EH (cell line): ENCODE measurements around the gene ST3GAL4.
A peak's percentile ranks its signal among the peaks of the same experiment; 100 is the strongest.

Source experiments
- DNase-seq: peaks from one replicate; pipeline ENCODE4 v3.0.0-alpha.2; 2015; ENCODE audit warnings: low read depth

ST3GAL4 gene

DNA sequence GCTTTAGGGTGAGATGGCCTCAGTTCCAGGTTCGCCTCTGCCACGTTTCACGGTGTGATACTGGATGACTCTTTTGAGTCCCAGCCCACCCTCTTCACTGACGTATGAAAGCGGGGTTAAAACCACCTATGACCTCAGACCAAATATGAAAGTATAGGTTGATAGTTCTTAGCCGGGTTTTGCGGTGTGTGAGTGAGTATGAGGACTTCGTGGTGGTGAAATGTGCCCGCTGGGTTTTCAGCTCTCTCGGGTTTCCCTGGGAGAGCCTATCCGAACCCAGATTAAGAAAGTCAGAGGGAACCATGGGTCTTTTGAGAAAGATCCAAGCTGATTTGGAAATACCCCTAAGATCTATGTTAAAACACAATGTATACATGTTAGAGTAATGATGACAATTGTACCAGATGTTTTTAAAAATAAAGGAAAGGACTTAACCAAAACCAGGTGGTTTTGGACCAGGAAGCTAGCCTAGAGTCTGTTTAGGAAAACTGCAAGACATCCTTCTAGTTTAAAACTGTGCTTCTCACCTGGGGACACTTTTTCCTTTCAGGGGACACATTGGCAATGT is 25.8 kb upstream of the ST3GAL4 start:
- no peak for DNase-seq

- DNase-seq: no peak
Observed at GRCh38 chr11:126331286-126331685, 24.2 kb upstream of the ST3GAL4 start.

DNA sequence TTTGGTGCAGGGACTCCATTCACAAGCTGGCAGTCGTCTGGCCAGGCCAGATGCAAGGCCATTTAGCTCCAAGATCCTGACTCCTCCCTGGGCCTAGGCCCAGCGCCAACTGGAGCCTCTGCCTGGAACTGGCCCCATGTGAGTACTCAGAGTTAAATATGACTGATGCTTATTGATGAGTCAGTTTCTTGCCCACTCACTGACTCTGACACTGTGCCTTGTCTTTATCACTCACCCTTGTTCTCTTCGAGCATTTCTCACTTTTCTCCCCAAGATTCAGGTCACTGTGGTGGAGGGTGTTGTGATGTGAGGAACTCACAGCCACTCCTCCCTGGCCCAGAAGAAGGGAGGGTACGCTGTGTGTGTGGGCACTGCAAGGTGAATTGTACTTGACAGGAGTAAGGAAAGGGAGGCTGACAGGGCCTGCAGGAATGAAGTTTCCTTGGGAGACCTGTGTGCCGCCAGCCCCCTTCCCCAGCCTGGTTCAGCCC is 23.2 kb upstream of the ST3GAL4 start:
- DNase-seq: peak; percentile 93

DNA sequence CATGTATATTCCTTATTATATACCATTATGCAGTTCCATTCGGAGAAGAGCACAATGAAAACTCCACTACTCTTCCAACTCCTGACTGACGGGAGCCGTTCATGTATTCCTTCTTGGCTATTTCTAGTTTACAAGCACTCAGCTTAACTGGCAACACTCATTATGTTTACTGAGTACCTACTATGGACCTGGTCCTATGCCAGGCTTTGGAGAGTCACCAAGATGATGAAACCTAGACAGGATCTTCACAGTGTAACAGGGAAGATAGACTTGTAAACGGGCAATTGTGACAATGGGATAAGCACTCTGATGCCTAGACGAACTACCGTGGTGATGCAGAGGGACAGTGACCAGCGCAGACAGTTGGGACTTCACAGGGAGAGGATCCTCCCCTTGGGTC is 22.3 kb upstream of the ST3GAL4 start:
- DNase-seq: no peak

GRCh38 chr11:126334659-126335462 is 20.6 kb upstream of the ST3GAL4 start:
- peak; percentile 86 for DNase-seq

DNA sequence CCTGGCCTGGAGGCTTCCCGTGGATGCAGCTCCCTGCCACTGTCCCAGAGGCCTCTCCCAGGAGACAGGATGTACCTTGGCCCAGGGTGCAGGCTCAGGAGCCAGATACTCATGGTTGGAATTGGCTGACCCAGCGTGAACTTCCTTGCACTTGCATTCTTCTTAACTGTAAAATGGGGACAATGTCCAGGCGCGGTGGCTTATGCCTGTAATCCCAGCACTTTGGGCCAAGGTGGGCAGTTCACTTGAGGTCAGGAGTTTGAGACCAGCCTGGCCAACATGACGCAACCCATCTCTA is 20.1 kb upstream of the ST3GAL4 start:
- no peak for DNase-seq

DNA sequence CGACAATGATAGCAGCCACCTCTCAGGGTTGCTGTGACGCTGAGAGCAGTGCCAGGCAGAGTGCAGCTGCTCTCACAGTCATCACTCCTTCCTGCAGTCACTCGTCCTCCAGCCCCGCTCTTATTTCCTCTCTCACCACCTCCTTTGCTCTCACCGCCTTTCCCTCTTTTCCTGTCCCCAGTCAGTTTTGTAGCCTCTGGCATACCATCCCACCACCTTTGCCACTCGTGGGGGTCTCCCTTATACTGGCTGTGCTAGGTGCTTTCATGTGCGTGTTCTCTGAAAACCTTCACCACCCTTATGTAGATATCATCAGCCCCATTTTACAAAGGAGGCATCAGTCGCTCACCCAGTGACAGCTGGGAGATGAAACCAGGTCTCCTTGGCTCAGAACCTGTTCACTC is 19.3 kb upstream of the ST3GAL4 start:
- DNase-seq: no peak

DNA sequence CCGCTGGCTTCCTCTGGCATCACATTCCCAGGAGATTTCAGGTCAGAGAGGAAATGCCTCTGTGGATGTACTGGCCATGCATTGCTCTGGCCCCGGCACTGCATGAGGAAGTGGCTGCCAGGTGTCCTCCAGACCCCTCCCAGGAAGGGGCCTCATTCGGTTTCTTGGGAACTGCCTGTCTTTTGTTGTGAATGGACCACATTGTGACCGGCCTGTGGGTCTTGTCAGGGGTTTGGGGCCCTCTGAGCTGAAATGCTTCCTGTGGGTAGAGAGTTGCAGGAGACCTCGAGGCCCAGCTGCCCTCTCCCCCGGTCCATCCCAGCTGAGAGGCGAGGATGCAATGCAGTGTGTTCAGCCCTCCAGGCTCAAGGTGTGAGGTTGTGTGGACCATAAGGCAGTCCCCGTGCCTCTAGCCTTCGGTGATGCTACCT is 18.8 kb upstream of the ST3GAL4 start:
- DNase-seq: no peak

DNA sequence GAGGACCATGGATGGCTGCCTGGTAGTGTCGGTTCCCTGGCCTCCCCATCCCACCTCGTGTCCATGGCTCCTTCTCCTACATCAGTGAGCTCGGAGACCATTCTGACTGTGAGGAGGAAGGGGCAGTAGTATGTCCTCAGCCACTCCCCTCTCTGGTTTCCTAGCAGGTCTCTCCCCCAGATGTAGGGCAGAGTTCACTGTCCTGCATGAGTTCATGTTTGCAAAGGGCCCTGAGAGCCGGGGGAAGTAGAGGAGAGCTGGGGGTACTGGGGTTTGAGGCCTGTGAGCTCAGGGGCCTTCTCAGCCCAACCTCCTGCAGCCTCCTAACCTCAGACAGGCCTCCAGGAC is 18.4 kb upstream of the ST3GAL4 start:
- no peak for DNase-seq

GRCh38 chr11:126337474-126338241 is 17.8 kb upstream of the ST3GAL4 start:
- no peak for DNase-seq

DNA sequence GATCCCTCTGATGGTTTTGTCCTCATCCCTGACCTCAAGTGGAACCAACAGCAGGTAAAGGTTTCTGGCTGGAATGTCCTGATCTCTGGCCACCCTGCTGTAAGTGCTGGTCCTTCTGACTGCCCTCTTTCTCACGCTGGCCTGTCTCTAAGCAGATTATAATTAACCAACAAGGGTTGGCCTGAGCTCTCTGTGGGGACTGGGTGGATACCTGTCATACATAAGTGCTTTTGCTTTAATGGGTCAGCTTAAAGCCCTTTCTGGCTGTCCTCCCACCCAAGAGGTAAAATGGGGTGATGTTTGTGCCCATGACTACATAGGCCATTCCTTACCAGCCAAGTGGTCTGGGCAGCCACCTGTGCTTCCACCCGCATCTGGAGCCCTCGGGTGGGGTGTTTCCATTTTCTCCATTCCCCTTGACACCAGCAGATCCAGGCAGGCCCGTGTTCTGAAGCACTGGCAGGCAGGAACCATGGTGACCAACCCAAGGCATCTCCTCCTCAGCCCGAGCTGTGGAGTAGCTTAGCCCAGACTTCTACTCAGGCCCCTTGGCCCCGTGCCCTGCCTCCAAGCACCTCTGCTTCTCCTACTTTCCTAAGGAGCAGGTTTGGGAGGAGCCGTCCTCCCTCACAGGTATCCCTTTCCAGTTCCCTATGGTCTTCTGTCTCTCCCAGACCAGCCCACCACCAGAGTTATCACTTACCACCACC is 17.0 kb upstream of the ST3GAL4 start:
- DNase-seq: no peak

GRCh38 chr11:126339073-126339862 is 16.2 kb upstream of the ST3GAL4 start:
- DNase-seq: no peak

DNA sequence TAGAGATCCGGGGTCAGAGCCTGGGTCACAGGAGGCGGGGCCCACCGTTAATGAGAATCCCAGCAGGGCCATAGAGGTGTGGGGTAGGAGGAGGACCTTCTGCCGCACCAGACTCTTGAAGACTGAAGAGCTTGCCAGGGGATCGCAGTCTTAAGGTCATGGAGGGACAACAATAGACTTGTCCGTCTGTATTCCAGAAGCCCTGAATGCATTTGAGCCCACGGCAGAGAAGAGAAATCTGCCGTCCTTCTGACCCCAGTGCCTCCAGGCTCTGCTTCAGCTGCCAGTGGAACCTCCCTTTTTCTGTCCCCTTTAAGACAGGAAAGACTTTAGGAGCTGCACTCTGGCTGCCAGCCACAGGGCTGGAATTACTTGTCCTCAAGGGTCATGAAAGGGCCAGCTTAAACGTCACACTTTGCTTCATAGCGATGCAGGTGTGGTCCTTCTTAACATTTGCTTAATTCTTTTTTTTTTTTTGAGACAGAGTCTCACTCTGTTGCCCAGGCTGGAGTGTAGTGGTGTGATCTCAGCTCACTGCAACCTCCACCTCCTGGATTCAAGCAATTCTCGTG is 15.5 kb upstream of the ST3GAL4 start:
- DNase-seq: peak; percentile 64

GRCh38 chr11:126340960-126341606 is 14.4 kb upstream of the ST3GAL4 start:
- peak; percentile 33 for DNase-seq

DNA sequence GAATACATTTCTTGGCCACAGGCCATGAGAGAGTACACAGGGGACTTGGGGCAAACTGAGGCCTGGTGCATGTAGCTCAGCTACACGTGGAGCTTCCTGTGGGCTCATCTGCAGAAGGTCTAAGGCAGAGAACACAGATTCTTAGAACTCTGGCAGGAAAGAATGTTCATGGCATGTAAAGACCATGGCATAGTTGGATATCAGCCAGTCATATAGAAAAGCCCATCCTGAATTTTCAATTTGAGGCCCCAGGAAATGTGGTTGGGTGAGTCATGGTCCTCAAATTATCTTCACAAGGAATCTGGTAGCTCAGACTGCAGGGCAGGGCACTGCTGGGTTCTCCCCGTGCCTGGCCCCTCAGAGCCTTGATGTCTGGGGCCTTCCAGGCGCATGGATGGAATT is 13.7 kb upstream of the ST3GAL4 start:
- DNase-seq: peak; percentile 95

DNA sequence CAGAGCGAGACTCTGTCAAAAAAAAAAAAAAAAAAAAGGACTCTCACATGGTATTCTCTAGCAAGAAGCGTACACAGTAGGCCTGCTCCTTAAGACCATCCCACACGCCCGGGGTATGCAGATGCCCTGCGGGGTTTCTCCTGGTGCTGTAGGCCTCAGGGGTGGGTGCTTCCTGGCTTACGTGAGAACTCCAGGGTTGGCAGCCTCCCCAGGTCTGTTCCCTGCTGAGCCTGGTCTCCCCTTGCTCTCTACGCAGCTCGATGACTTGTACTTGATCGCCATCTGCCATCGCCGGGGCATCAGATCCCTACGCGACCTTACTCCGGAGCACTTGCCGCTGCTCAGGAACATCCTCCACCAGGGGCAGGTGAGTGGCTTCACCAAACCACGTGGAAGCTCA is 12.4 kb upstream of the ST3GAL4 start:
- DNase-seq: no peak

GRCh38 chr11:126344141-126345080 is 11.1 kb upstream of the ST3GAL4 start:
- DNase-seq: no peak

GRCh38 chr11:126345283-126345682 is 10.2 kb upstream of the ST3GAL4 start:
- no peak for DNase-seq

- DNase-seq: peak; percentile 82
Observed at GRCh38 chr11:126345759-126346585, 9.5 kb upstream of the ST3GAL4 start.
